SK-N-SH (cell line): Measurements from ENCODE around the gene TBXAS1. TPM values are rescaled to one million over a fixed set of nuclear protein-coding genes. Genes with fewer than 3 reads are reported as not detected.

Source experiments
- CTCF ChIA-PET: fragments of 300-600, 350-600 bp; formaldehyde crosslinking; extraction: SDS; loops from one replicate; lab custom pipeline; 2021; lab: Yijun Ruan, JAX
- POLR2A ChIA-PET: fragments of 350-600 bp; sonication (Branson Sonifier 250); formaldehyde crosslinking; extraction: SDS; loops from one replicate; lab custom pipeline; 2020; ENCODE audit warnings: antibody characterized with exemption, inconsistent platforms; lab: Yijun Ruan, JAX
- DNase-seq: peaks from one replicate; pipeline ENCODE4 v3.0.0; 2012
- H2AFZ ChIP-seq: fragments of 200-600 bp; sonication (generic); 2 replicates; pipeline ENCODE4 v1.8.1; 2016; ENCODE audit warnings: antibody characterized with exemption, mild to moderate bottlenecking, low read depth
- H3F3A ChIP-seq: fragments of 200-600 bp; sonication (generic); replicated peaks from 2 replicates; pipeline ENCODE3; 2016; ENCODE audit warnings: antibody characterized with exemption, mild to moderate bottlenecking; ENCODE audit not compliant: insufficient read depth
- H3K27ac ChIP-seq, 2 experiments: fragments of 200-500 bp in 1 of 2; fragments of 200-600 bp in 1 of 2; sonication (Bioruptor generic) in 1 of 2; sonication (generic), shearing (Covaris generic) in 1 of 2; 2 replicates each; pipeline versions ENCODE4 v1.5.1 to v1.6.1; 2014 to 2016; ENCODE audit warnings: low read depth in 2 of 2, inconsistent platforms in 1 of 2, low read length in 1 of 2, mild to moderate bottlenecking in 1 of 2, mixed read lengths in 1 of 2
- H3K27me3 ChIP-seq: fragments of 200-600 bp; sonication (generic), shearing (Covaris generic); 2 replicates; pipeline ENCODE4 v1.6.1; 2016; ENCODE audit warnings: mixed run types; ENCODE audit not compliant: insufficient read depth
- H3K36me3 ChIP-seq, 2 experiments: fragments of 200-500 bp in 1 of 2; fragments of 200-600 bp in 1 of 2; sonication (Bioruptor generic) in 1 of 2; sonication (generic) in 1 of 2; replicated peaks in 1 of 2; 2 replicates each; pipeline versions ENCODE3 to v1.5.1; 2014 to 2016; ENCODE audit warnings: low read length in 1 of 2, mild to moderate bottlenecking in 1 of 2; ENCODE audit not compliant: insufficient read depth in 2 of 2, control insufficient read depth in 1 of 2
- H3K4me1 ChIP-seq, 2 experiments: fragments of 200-500 bp in 1 of 2; fragments of 200-600 bp in 1 of 2; sonication (Bioruptor generic) in 1 of 2; sonication (generic), shearing (Covaris generic) in 1 of 2; 2 replicates each; pipeline versions ENCODE4 v1.5.1 to v1.6.1; 2014 to 2016; ENCODE audit warnings: low read depth in 1 of 2, low read length in 1 of 2, mixed run types in 1 of 2; ENCODE audit not compliant: insufficient read depth in 2 of 2, control insufficient read depth in 1 of 2
- H3K4me2 ChIP-seq: fragments of 200-600 bp; sonication (generic), shearing (Covaris generic); 2 replicates; pipeline ENCODE4 v1.6.1; 2017; ENCODE audit warnings: mixed run types
- H3K4me3 ChIP-seq, 2 experiments: fragments of 200-500 bp in 1 of 2; fragments of 200-600 bp in 1 of 2; sonication (Bioruptor generic) in 1 of 2; sonication (generic), shearing (Covaris generic) in 1 of 2; 2 replicates each; pipeline versions ENCODE4 v1.5.1 to v1.8.1; 2014 to 2016; ENCODE audit warnings: low read depth in 2 of 2, inconsistent platforms in 1 of 2, low read length in 1 of 2, mild to moderate bottlenecking in 1 of 2, mixed read lengths in 1 of 2, moderate library complexity in 1 of 2
- H3K79me2 ChIP-seq: fragments of 200-600 bp; sonication (generic); 2 replicates; pipeline ENCODE4 v1.8.1; 2017; ENCODE audit warnings: mild to moderate bottlenecking; ENCODE audit not compliant: insufficient read depth
- H3K9ac ChIP-seq: fragments of 200-600 bp; sonication (generic); 2 replicates; pipeline ENCODE4 v1.6.1; 2017; ENCODE audit warnings: mixed run types
- H3K9me2 ChIP-seq: fragments of 200-600 bp; sonication (generic); 2 replicates; pipeline ENCODE4 v1.6.1; 2017; ENCODE audit warnings: mixed run types
- H3K9me3 ChIP-seq: fragments of 200-600 bp; sonication (generic); 2 replicates; pipeline ENCODE4 v1.6.1; 2017; ENCODE audit warnings: mixed run types, mild to moderate bottlenecking, moderate library complexity
- H4K20me1 ChIP-seq: fragments of 200-600 bp; sonication (generic); 2 replicates; pipeline ENCODE4 v1.6.1; 2017; ENCODE audit warnings: mild to moderate bottlenecking, mixed run types; ENCODE audit not compliant: insufficient read depth
- CHD2 ChIP-seq: fragments of 150-350 bp; IDR thresholded peaks from 2 replicates; pipeline ENCODE4 v1.6.1; 2018; ENCODE audit warnings: low read length; ENCODE audit not compliant: partially characterized antibody
- EP300 ChIP-seq, 2 experiments: IDR thresholded peaks; 2 replicates each; pipeline versions ENCODE4 v1.4.0 to v1.6.1; 2012; ENCODE audit warnings: borderline replicate concordance in 1 of 2, low read depth in 1 of 2, low read length in 1 of 2
- EZH2phosphoT487 ChIP-seq: fragments of 200-600 bp; sonication (generic); IDR thresholded peaks from 2 replicates; pipeline ENCODE4 v1.6.1; 2017; ENCODE audit warnings: low read depth, mixed run types, mild to moderate bottlenecking, antibody characterized with exemption, moderate library complexity, borderline replicate concordance
- FOSL2 ChIP-seq: IDR thresholded peaks from 2 replicates; pipeline ENCODE4 v1.4.0; 2012; ENCODE audit warnings: low read depth, mild to moderate bottlenecking, moderate library complexity, borderline replicate concordance
- FOXM1 ChIP-seq: IDR thresholded peaks from 2 replicates; pipeline ENCODE4 v1.4.0; 2012; ENCODE audit warnings: low read depth, mild to moderate bottlenecking
- GATA2 ChIP-seq: sonication (generic); formaldehyde crosslinking; IDR thresholded peaks from 2 replicates; pipeline ENCODE4 v1.5.0; 2020; ENCODE audit warnings: mild to moderate bottlenecking, missing genetic modification reagents
- JUND ChIP-seq: IDR thresholded peaks from 2 replicates; pipeline ENCODE4 v1.4.0; 2012
- MEF2A ChIP-seq: IDR thresholded peaks from 2 replicates; pipeline ENCODE4 v1.4.0; 2012; ENCODE audit warnings: low read depth, borderline replicate concordance
- MXI1 ChIP-seq: IDR thresholded peaks from 2 replicates; pipeline ENCODE4 v1.6.1; 2012; ENCODE audit warnings: mild to moderate bottlenecking, low read depth, low read length, improper control_type of control experiment
- WGBS: methylation state at CpG from one replicate; pipeline ENCODE4 v1.1.6; 2017; ENCODE audit warnings: low lambda C conversion rate; 5-methylcytosine and 5-hydroxymethylcytosine counted together
- polyA plus RNA-seq, 3 experiments: library from polyadenylated mRNA; depleted of rRNA; stranded (reverse); fragments of >200 nt; gene quantifications; 2 replicates each; pipeline ENCODE4 v1.2.3, GENCODE V29; 2012
- TF ChIP-seq, protein P1 (sequence below): fragments of 150-350 bp; IDR thresholded peaks from 2 replicates; pipeline ENCODE4 v1.6.1; 2016; ENCODE audit warnings: mild to moderate bottlenecking, low read depth, low read length
- TF ChIP-seq, protein P2 (sequence below): IDR thresholded peaks from 2 replicates; pipeline ENCODE4 v1.4.0; 2012; ENCODE audit warnings: low read depth, borderline replicate concordance

TBXAS1 gene
- polyA plus RNA-seq, 1 of the 3 experiments (the other 2 are of a cell fraction): 4.4 TPM

DNA sequence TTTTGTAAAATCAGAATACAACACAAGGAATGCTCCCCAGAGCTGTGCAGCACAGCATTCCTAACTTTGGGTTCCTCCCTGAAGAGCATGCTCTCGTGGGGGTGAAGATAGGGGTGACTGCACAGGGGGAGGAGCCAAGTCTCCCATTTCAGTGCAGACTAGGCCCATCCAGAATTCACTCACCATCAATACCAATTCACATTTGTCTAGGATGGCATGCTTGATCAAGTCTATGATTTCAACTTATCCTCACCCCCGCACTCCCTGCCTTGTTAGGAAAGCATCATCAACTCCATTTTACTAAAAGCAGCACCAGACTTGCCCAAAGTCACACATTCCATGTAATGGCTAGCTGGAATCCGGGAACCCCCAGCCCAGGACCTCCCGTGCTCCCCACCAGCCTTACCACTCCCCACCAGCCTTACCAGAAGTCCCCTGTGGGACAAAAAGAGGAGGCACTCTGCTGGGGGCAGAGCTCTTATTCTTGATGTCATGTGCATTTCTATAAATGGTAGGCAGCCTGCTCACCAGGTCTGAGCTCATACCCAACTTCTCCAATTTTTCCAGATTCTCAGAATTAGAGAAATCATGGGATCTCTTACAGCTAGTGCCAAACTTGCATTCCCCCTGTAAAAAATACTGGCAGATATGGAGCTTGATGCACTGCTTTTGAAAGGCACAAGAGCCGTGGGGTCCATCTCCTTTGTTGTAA lies 227.5 kb downstream of the TBXAS1 start:
- CTCF ChIA-PET: interaction anchor here (1.1 to 2.3 kb wide), 2 partner anchors 8 to 12 kb away, joined by 5 to 7 read pairs; no protein-coding TSS in a partner anchor
- H3K9me3 ChIP-seq: no peaks in the 10 kb centered on the region

DNA sequence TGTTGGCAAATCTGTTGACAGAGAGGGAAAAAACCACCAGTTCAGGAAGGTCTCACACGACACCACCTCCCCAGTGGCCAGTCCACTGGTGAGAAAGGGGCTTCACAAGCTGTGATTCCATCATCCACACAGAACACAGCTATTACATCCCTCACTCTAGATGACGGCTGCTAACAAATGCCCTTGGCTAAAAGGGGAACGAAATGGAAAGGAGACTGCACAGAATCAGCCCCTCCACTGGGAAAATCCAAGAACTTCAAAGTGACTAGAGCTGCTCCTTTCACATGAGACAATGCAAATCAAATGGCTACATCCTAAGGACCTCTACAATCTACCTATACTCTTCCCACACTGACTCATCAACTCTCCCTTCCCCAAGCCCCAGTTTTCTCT lies 228.1 kb downstream of the TBXAS1 start:
- no peak overlapping the region for H3K9ac ChIP-seq
- H4K20me1 ChIP-seq: no peaks in the 10 kb centered on the region
- no peaks in the 10 kb centered on the region for H3K9me2 ChIP-seq
- TF ChIP-seq MXI1 (no peak), FOSL2 (no peak), GATA2 (CRISPR knock-in tag) (no peak), FOXM1 (no peak), JUND (no peak)
- H3K9me3 ChIP-seq: no peaks in the 10 kb centered on the region
- no peaks in the 10 kb centered on the region for H3K27me3 ChIP-seq
- H3K27ac ChIP-seq: no peak overlapping the region
- CTCF ChIA-PET: interaction anchor here (1.1 to 2.3 kb wide), 2 partner anchors 9 to 12 kb away, joined by 5 to 7 read pairs; no protein-coding TSS in a partner anchor
- peaks cover 20% of the 10 kb centered on the region for H3F3A ChIP-seq
- 98% methylated on average over 3 of the region's 3 CpGs for WGBS
- no peaks in the 10 kb centered on the region for H3K36me3 ChIP-seq
- 0 out of 2 replicates have a peak, but pooled peaks cover 5% of the 10 kb centered on the region for H3K79me2 ChIP-seq
- H3K4me3 ChIP-seq: no peak overlapping the region
- H3K4me2 ChIP-seq: no peak overlapping the region
- H2AFZ ChIP-seq: no peak overlapping the region
- no peak for DNase-seq
- H3K4me1 ChIP-seq: peaks cover 18 to 31% of the 10 kb centered on the region in 2 experiments
- POLR2A ChIA-PET: no interaction called here

More for the DNA sequence above, 227.5 kb downstream of the TBXAS1 start:
- Histone ChIP-seq H3K27ac (no peak overlapping the region), H3F3A (peaks cover 19% of the 10 kb centered on the region), H3K36me3 (no peaks in the 10 kb centered on the region), H3K9me2 (no peaks in the 10 kb centered on the region), H3K79me2 (0 out of 2 replicates have a peak, but pooled peaks cover 5% of the 10 kb centered on the region), H2AFZ (no peak overlapping the region), H3K4me3 (no peak overlapping the region), H3K27me3 (no peaks in the 10 kb centered on the region), H3K9ac (no peak overlapping the region), H3K4me2 (no peak overlapping the region), H3K4me1 (peaks cover 18 to 29% of the 10 kb centered on the region in 2 experiments)
- no peak for DNase-seq
- POLR2A ChIA-PET: no interaction called here
- WGBS: 93% methylated on average over 5 of the region's 5 CpGs
- TF ChIP-seq MEF2A (no peak), EP300 (IDR thresholded peaks at IDR 0.05; ENCODE audit: borderline replicate concordance in 1 of 2, low read depth in 1 of 2, low read length in 1 of 2) (no peak), EZH2phosphoT487 (no peak)
- TF ChIP-seq, all 33 proteins: peak for 0
- no peaks in the 10 kb centered on the region for H4K20me1 ChIP-seq

DNA sequence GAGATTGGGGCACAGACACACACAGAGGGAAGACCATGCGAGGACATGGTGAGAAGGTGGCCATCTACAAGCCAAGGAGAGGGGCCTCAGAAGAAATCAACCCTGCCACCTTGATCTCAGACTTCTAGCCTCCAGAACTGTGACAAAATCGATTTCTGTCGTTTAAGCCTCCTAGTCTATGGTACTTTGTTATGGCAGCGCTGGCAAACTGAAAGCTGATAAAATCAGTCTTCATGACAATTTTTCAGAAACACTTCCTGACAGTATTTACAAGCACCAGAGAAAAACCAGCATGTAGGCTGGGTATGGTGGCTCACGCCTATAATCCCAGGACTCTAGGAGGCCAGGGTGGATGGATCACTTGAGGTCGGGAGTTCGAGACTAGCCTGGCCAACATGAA lies 229.5 kb downstream of the TBXAS1 start:
- H3K4me2 ChIP-seq: peak overlapping the region; percentile 58
- peak overlapping the region in 1 of 2 experiments; percentile 66; a peak in 2 of 4 replicates for H3K27ac ChIP-seq
- H3K4me3 ChIP-seq: no peak overlapping the region
- POLR2A ChIA-PET: no interaction called here
- peaks cover 20% of the 10 kb centered on the region for H3F3A ChIP-seq
- H3K27me3 ChIP-seq: no peaks in the 10 kb centered on the region
- H3K4me1 ChIP-seq: peaks cover 18 to 34% of the 10 kb centered on the region in 2 experiments
- H3K9me2 ChIP-seq: no peaks in the 10 kb centered on the region
- H3K79me2 ChIP-seq: 0 out of 2 replicates have a peak, but pooled peaks cover 5% of the 10 kb centered on the region
- H3K9me3 ChIP-seq: no peaks in the 10 kb centered on the region
- H2AFZ ChIP-seq: no peak overlapping the region
- DNase-seq: no peak
- 78% methylated on average over 7 of the region's 7 CpGs for WGBS
- H3K36me3 ChIP-seq: no peaks in the 10 kb centered on the region
- H4K20me1 ChIP-seq: no peaks in the 10 kb centered on the region
- CTCF ChIA-PET: interaction anchor here (1.3 to 2.3 kb wide), 2 partner anchors 14 to 56 kb away, joined by 3 to 7 read pairs; no protein-coding TSS in a partner anchor
- TF ChIP-seq CHD2 (no peak), JUND (no peak)
- TF ChIP-seq, protein P1, sequence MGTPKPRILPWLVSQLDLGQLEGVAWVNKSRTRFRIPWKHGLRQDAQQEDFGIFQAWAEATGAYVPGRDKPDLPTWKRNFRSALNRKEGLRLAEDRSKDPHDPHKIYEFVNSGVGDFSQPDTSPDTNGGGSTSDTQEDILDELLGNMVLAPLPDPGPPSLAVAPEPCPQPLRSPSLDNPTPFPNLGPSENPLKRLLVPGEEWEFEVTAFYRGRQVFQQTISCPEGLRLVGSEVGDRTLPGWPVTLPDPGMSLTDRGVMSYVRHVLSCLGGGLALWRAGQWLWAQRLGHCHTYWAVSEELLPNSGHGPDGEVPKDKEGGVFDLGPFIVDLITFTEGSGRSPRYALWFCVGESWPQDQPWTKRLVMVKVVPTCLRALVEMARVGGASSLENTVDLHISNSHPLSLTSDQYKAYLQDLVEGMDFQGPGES: no peak
- TF ChIP-seq, protein P2, sequence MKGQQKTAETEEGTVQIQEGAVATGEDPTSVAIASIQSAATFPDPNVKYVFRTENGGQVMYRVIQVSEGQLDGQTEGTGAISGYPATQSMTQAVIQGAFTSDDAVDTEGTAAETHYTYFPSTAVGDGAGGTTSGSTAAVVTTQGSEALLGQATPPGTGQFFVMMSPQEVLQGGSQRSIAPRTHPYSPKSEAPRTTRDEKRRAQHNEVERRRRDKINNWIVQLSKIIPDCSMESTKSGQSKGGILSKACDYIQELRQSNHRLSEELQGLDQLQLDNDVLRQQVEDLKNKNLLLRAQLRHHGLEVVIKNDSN: no peak
- no peak overlapping the region for H3K9ac ChIP-seq
